ENCODE measurements around the gene MORC4. TPM values are rescaled to one million over a fixed set of nuclear protein-coding genes. Genes with fewer than 3 reads are reported as not detected.

The MORC4 gene
- total RNA-seq, 4 donors from 2014 or later = 5.0 to 10.0 (median 8.4) TPM

DNA sequence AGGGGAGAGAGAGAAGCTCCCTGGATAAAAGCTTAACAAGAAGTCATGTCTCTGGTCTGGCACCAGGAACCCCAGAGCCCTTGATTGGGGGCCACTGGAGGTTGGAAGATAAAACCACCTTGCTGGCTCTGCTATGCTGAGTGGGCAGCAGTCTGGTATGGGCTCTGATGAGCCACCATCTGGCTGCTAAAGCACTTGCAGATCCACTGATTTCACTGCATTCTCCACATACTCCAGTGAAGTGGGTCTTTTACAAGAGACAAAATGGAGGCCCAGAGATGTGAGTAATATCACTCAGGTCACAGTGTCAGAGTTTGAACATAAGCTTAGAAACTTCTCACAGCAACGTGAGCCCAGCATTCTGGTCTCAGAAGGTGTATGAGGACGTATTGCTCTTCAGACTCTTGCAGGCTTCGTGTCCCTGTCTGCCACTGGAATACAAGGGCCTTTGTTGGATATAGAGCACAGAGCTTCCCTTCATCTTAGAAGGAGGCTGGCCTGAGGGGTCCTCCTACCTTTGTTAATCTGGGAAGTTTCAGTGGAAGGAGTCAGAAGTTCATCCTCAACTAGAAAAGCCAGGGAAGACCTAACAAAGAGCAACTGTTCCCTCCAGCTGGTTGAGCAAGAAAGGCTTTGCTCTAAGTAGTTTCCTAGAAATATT, 68.1 kb downstream of the MORC4 start:
- Histone ChIP-seq H3K36me3 (no peaks in the 10 kb centered on the region), H3K27me3 (no peaks in the 10 kb centered on the region), H3K27ac (no peak overlapping the region), H3K9me3 (no peaks in the 10 kb centered on the region), H3K4me1 (no peaks in the 10 kb centered on the region), H3K4me3 (no peak overlapping the region)
- no peak for TF ChIP-seq POLR2A (IDR thresholded peaks at IDR 0.05)
- TF ChIP-seq, protein P1, sequence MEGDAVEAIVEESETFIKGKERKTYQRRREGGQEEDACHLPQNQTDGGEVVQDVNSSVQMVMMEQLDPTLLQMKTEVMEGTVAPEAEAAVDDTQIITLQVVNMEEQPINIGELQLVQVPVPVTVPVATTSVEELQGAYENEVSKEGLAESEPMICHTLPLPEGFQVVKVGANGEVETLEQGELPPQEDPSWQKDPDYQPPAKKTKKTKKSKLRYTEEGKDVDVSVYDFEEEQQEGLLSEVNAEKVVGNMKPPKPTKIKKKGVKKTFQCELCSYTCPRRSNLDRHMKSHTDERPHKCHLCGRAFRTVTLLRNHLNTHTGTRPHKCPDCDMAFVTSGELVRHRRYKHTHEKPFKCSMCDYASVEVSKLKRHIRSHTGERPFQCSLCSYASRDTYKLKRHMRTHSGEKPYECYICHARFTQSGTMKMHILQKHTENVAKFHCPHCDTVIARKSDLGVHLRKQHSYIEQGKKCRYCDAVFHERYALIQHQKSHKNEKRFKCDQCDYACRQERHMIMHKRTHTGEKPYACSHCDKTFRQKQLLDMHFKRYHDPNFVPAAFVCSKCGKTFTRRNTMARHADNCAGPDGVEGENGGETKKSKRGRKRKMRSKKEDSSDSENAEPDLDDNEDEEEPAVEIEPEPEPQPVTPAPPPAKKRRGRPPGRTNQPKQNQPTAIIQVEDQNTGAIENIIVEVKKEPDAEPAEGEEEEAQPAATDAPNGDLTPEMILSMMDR (IDR thresholded peaks at IDR 0.05 in 4 of 5, conservative IDR thresholded peaks at IDR 0.05 in 1 of 5) = no peak
- in situ Hi-C loops (cut with MboI; ENCODE audit: low sequenced_read_pairs in 4 of 4) = no loop called here
- intact Hi-C loops (cut with DNase I; ENCODE audit: low total_unique reads) = loop anchor here (5.0 kb wide), 1 partner anchor 35 kb away; no protein-coding TSS in a partner anchor
- ATAC-seq (no peak), DNase-seq (no peak)

DNA sequence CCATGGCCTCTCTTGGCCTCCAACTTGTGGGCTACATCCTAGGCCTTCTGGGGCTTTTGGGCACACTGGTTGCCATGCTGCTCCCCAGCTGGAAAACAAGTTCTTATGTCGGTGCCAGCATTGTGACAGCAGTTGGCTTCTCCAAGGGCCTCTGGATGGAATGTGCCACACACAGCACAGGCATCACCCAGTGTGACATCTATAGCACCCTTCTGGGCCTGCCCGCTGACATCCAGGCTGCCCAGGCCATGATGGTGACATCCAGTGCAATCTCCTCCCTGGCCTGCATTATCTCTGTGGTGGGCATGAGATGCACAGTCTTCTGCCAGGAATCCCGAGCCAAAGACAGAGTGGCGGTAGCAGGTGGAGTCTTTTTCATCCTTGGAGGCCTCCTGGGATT, 71.8 kb downstream of the MORC4 start:
- H3K9me3 ChIP-seq = no peaks in the 10 kb centered on the region
- no peak for ATAC-seq
- intact Hi-C loops (cut with DNase I; ENCODE audit: low total_unique reads) = no loop called here
- TF ChIP-seq POLR2A (IDR thresholded peaks at IDR 0.05) = no peak
- TF ChIP-seq, protein P1 (IDR thresholded peaks at IDR 0.05 in 4 of 5, conservative IDR thresholded peaks at IDR 0.05 in 1 of 5) = no peak
- no peaks in the 10 kb centered on the region for H3K36me3 ChIP-seq
- H3K4me3 ChIP-seq = no peak overlapping the region
- in situ Hi-C loops (cut with MboI; ENCODE audit: low sequenced_read_pairs in 4 of 4) = no loop called here
- H3K4me1 ChIP-seq = no peaks in the 10 kb centered on the region
- DNase-seq = no peak
- no peaks in the 10 kb centered on the region for H3K27me3 ChIP-seq
- H3K27ac ChIP-seq = no peak overlapping the region

DNA sequence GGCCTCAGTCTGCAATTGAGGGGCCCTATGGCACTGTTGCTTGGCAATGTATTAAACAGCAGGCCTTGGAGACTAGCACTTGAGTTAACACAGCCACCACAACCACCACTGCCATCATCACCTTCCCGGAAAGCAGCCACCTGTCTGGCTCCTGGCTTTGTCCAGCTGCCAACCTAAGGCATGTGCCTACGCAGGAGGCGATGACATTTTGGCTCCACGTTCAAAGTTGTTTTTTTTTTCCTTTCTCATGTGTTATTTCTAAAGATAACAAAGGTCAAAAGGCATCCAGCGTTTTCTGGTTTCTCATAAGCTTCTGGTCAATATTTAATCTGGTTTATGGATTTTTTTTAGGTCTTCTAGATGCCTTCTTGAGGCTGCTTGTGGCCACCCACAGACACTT, 72.3 kb downstream of the MORC4 start:
- TF ChIP-seq, protein P1 (IDR thresholded peaks at IDR 0.05 in 4 of 5, conservative IDR thresholded peaks at IDR 0.05 in 1 of 5) = no peak
- no peak for TF ChIP-seq POLR2A (IDR thresholded peaks at IDR 0.05)
- Histone ChIP-seq H3K36me3 (no peaks in the 10 kb centered on the region), H3K4me1 (no peaks in the 10 kb centered on the region)

DNA sequence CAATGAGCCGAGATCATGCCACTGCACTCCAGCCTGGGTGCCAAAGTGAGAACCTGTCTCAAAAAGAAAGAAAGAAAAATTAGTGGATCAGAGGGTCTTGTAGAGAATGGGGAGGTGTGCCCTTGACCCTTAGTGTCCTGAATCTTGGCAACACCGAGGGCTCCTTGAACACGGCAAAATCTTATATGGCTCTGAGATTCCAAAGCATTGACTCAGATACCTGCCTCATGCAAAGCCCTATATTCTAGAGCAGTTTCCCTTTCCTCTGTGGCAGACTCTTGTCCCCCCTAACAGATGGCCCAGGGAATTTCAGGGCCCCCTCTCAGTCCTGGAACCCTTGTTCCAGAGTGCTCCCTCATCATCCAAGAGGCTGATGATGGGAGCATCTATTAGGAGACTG, 73.0 kb downstream of the MORC4 start:
- in situ Hi-C loops (cut with MboI; ENCODE audit: low sequenced_read_pairs in 4 of 4) = no loop called here

More for the DNA sequence above, 72.3 kb downstream of the MORC4 start:
- DNase-seq = no peak
- in situ Hi-C loops (cut with MboI; ENCODE audit: low sequenced_read_pairs in 4 of 4) = no loop called here
- intact Hi-C loops (cut with DNase I; ENCODE audit: low total_unique reads) = no loop called here
- Histone ChIP-seq H3K27ac (no peak overlapping the region), H3K27me3 (no peaks in the 10 kb centered on the region), H3K9me3 (no peaks in the 10 kb centered on the region), H3K4me3 (no peak overlapping the region)
- ATAC-seq = no peak

More for the DNA sequence above, 73.0 kb downstream of the MORC4 start:
- TF ChIP-seq, protein P1 (IDR thresholded peaks at IDR 0.05 in 4 of 5, conservative IDR thresholded peaks at IDR 0.05 in 1 of 5) = no peak
- no peak for TF ChIP-seq POLR2A (IDR thresholded peaks at IDR 0.05)
- no peaks in the 10 kb centered on the region for H3K4me1 ChIP-seq
- H3K4me3 ChIP-seq = no peak overlapping the region
- no peaks in the 10 kb centered on the region for H3K9me3 ChIP-seq
- DNase-seq (no peak), ATAC-seq (no peak)
- intact Hi-C loops (cut with DNase I; ENCODE audit: low total_unique reads) = no loop called here
- no peaks in the 10 kb centered on the region for H3K27me3 ChIP-seq
- no peaks in the 10 kb centered on the region for H3K36me3 ChIP-seq
- no peak overlapping the region for H3K27ac ChIP-seq
